ENCODE results near the gene LMNA.
A peak's percentile ranks its signal among the peaks of the same experiment; 100 is the strongest.
"Not testable (repeated sequence)": the region's sequence is repeated elsewhere in the genome, so short reads cannot be mapped to it uniquely, and the experiment has no call there.

Gene LMNA

GRCh38 chr1:156122086-156122485, 7.6 kb downstream of the LMNA start:
- DNase-seq (ENCODE audit: low read depth), result no peak

- no peak for DNase-seq (ENCODE audit: low read depth)
Observed at GRCh38 chr1:156122519-156123355, 8.2 kb downstream of the LMNA start.

- DNase-seq (ENCODE audit: low read depth), result peak; percentile 50
Observed at GRCh38 chr1:156123356-156124196, 9.1 kb downstream of the LMNA start.

GRCh38 chr1:156124557-156125483, 10.3 kb downstream of the LMNA start:
- no peak for DNase-seq (ENCODE audit: low read depth)

GRCh38 chr1:156125544-156125943, 11.0 kb downstream of the LMNA start:
- DNase-seq (ENCODE audit: low read depth), result not testable (repeated sequence)

- DNase-seq (ENCODE audit: low read depth), result peak; percentile 46
Observed at GRCh38 chr1:156126043-156126629, 11.6 kb downstream of the LMNA start.

- DNase-seq (ENCODE audit: low read depth), result peak; percentile 69
Observed at GRCh38 chr1:156126630-156127534, 12.4 kb downstream of the LMNA start.

GRCh38 chr1:156128308-156128653, 13.8 kb downstream of the LMNA start:
- DNase-seq (ENCODE audit: low read depth), result no peak

- no peak for DNase-seq (ENCODE audit: low read depth)
Observed at GRCh38 chr1:156128654-156129597, 14.4 kb downstream of the LMNA start.

- peak; percentile 52 for DNase-seq (ENCODE audit: low read depth)
Observed at GRCh38 chr1:156129687-156130577, 15.4 kb downstream of the LMNA start.

- no peak for DNase-seq (ENCODE audit: low read depth)
Observed at GRCh38 chr1:156130578-156130942, 16.0 kb downstream of the LMNA start.

- no peak for DNase-seq (ENCODE audit: low read depth)
Observed at GRCh38 chr1:156134716-156135435, 20.4 kb downstream of the LMNA start.

GRCh38 chr1:156135930-156136871, 21.7 kb downstream of the LMNA start:
- DNase-seq (ENCODE audit: low read depth), result no peak

GRCh38 chr1:156136970-156137483, 22.5 kb downstream of the LMNA start:
- no peak for DNase-seq (ENCODE audit: low read depth)

GRCh38 chr1:156138458-156138867, 24.0 kb downstream of the LMNA start:
- DNase-seq (ENCODE audit: low read depth), result no peak

All from stimulated activated CD8-positive, alpha-beta memory T cell treated with anti-CD3 and anti-CD28 coated beads, Interleukin-12 subunit alpha, Interleukin-12 subunit beta, amount 100 ng/mL, for 4 hours (primary cell).